Subcutaneous adipose tissue (tissue), 4 donors: ENCODE results near the gene TECPR1. TPM values are rescaled to one million over a fixed set of nuclear protein-coding genes. Genes with fewer than 3 reads are reported as not detected.

Experiments
- CTCF ChIP-seq: fragments of 450-650 bp; IDR thresholded peaks from one replicate; pipeline ENCODE4 v1.5.1; 2016; ENCODE audit warnings: low read depth, mild to moderate bottlenecking, control low read depth, antibody characterized with exemption, moderate library complexity
- total RNA-seq, 4 donors: library from RNA; depleted of rRNA; stranded (reverse); fragments of >200 nt; gene quantifications; one replicate each; pipeline ENCODE4 v1.1.0, GENCODE V29; 2016

Gene TECPR1
- total RNA-seq, 4 donors from 2014 or later = 9.7 to 36.2 (median 11.9) TPM

GRCh38 chr7:98278408-98278807 lies 26.4 kb upstream of the TECPR1 start:
- no peak for TF ChIP-seq CTCF

- TF ChIP-seq CTCF = no peak
Observed at GRCh38 chr7:98276241-98276761, 24.3 kb upstream of the TECPR1 start.

- no peak for TF ChIP-seq CTCF
Observed at GRCh38 chr7:98267303-98267702, 15.3 kb upstream of the TECPR1 start.

GRCh38 chr7:98266840-98267239 lies 14.8 kb upstream of the TECPR1 start:
- TF ChIP-seq CTCF = no peak

GRCh38 chr7:98265841-98266271 lies 13.8 kb upstream of the TECPR1 start:
- TF ChIP-seq CTCF = no peak

GRCh38 chr7:98257701-98258100 lies 5.7 kb upstream of the TECPR1 start:
- TF ChIP-seq CTCF = no peak

- no peak for TF ChIP-seq CTCF
Observed at GRCh38 chr7:98256431-98256830, 4.4 kb upstream of the TECPR1 start.
